ENCODE data around the gene HTR3E.
A peak's percentile ranks its signal among the peaks of the same experiment; 100 is the strongest.

- TF ChIP-seq, protein P1, sequence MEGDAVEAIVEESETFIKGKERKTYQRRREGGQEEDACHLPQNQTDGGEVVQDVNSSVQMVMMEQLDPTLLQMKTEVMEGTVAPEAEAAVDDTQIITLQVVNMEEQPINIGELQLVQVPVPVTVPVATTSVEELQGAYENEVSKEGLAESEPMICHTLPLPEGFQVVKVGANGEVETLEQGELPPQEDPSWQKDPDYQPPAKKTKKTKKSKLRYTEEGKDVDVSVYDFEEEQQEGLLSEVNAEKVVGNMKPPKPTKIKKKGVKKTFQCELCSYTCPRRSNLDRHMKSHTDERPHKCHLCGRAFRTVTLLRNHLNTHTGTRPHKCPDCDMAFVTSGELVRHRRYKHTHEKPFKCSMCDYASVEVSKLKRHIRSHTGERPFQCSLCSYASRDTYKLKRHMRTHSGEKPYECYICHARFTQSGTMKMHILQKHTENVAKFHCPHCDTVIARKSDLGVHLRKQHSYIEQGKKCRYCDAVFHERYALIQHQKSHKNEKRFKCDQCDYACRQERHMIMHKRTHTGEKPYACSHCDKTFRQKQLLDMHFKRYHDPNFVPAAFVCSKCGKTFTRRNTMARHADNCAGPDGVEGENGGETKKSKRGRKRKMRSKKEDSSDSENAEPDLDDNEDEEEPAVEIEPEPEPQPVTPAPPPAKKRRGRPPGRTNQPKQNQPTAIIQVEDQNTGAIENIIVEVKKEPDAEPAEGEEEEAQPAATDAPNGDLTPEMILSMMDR (conservative IDR thresholded peaks at IDR 0.05; ENCODE audit: low read length) = peak; percentile 63
- TF ChIP-seq EZH2phosphoT487 (IDR thresholded peaks at IDR 0.05; ENCODE audit: borderline replicate concordance) = no peak
Measured at GRCh38 chr3:184145111-184145524, 48.3 kb downstream of the HTR3E start.

Data from Loucy (cell line).